GM18861 (cell line): ENCODE results near the gene PDCD1.

Experiments
- ATAC-seq: cut with Tn5 transposase; IDR thresholded peaks from one replicate; pipeline ENCODE4 v1.9.1; 2021; ENCODE audit not compliant: unreplicated experiment

PDCD1 gene

DNA sequence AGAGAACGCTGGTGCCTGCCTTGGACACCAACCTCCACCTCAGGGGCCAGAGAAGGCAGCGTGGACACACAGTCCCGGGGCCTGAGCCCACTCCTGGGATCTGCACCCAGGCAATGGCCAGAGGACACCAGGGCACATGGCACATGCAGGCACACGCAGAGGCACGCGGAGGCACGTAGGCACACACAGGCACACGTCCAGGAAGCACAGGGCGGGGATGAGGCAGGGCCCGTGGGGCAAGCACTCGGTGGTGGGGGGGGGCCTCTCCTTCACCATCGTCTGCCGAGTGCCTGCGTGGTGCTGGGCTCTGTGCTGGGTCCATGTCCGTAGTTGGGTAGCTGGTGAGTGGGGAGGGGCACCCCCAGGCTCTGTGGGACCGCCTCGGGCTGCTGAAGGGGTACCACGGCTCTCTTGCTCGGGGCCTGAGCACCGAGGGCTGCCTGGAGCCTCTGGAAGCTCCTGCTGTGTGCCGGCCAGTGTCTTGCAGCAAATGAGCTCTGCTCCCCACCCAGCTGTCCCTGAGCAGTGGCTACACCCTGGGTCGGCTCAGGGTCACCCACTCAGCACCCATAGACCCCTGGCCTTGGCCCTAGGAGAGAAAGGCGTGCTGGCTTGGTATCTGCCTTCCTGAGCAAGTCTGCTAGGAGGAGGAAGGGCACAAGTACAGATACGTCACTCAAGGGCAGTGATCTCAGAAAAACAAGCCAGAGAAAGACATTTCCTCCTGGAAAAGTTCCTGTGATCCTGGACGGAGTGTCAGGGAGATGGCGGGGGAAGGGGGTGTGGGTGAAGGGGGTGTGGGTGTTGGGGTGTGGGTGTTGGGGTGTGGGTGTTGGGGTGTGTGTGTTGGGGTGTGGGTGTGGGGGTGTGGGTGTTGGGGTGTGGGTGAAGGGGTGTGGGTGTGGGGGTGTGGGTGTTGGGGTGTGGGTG lies 37.3 kb upstream of the PDCD1 start:
- no peak for ATAC-seq

GRCh38 chr2:241895427-241895711 lies 36.7 kb upstream of the PDCD1 start:
- ATAC-seq: no peak

- ATAC-seq: no peak
Measured at GRCh38 chr2:241894681-241895426, 36.2 kb upstream of the PDCD1 start.

DNA sequence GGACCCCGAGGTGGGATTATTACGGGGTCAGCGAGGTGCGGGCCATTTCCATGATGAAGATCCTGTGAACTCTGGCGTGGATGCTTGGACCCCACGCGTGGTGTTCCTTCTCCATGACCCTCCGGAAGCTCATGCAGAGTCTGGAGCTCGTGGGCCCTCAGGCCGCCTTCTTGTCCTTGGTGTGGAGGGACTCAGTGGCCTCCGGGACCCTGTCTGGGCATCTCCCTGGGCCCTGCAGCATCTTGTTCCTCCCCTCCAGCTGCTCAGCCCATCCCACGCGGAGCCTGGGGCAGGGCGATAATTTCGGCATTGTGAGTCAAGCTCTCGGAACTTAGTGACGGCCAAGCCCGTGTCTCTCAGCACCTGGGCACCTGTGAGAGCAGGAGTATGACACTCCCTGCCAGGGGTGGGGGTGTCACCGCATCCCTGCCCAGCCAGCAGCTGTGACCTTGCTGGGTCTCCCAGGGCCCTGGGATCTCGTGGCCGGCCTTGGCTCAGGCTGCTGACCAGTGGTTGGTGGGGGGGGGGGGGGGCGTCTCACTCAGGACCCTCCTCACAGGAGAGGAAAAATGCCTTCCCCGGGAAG lies 35.5 kb upstream of the PDCD1 start:
- no peak for ATAC-seq

DNA sequence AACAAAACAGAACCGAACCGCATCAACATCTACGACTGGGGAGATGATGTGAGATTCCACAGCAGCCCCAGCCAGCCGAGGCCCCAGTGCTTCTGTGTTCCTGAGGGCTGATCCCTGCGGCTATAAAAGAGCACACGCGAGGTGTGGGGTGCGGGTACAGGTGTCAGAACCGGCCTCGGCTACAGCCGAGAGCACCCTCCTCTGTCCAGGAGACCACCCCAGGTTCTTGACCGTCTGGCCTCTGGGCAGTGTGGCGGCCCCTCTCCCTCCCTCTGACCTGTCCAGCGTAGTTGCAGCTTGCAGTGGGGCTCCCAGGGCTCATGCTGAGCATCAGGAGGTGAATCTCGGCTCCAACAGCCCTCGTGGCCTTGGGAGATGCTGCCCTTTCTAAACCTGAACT lies 34.6 kb upstream of the PDCD1 start:
- no peak for ATAC-seq

DNA sequence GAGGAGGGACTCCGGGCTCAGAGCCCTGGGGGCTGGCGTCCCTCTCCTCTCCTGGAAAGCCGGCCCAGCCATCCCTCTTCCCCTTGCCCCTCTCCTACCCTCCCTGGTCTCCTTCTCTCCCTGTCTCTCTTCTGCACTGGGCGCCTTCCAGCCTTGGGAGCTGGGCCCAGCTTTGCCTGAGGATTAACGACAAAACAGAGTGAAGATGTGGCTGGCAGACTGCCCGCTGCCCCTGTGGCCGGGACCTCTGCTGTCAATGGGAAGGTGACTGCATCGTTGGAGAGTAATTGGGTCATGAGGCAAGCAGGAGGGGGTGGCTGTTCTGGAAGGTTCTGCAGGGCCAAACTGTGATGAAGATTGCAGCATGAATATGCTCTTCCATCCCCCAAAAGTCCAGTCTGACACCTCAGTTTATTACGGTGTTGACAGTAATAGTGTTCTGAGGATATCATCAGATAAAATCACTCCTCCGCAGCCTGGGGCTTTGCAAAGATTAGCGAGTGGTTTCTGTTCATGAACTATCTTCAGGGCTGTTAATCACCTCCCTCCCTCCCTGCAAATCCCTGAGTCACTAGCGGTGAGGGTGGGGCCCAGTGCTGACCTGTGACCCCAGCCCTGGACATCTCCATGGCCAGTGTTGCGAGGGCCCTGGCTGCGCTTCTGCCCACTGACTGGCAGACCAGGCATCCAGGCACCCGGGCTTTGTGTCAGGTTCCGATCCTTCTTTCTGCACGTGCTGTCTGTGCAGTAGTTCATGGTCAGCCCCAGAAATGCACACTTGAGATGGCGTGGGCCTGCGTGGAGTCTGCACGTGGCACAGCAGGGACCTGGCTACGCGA lies 33.8 kb upstream of the PDCD1 start:
- ATAC-seq: no peak

GRCh38 chr2:241891988-241892298 lies 33.2 kb upstream of the PDCD1 start:
- ATAC-seq: no peak

DNA sequence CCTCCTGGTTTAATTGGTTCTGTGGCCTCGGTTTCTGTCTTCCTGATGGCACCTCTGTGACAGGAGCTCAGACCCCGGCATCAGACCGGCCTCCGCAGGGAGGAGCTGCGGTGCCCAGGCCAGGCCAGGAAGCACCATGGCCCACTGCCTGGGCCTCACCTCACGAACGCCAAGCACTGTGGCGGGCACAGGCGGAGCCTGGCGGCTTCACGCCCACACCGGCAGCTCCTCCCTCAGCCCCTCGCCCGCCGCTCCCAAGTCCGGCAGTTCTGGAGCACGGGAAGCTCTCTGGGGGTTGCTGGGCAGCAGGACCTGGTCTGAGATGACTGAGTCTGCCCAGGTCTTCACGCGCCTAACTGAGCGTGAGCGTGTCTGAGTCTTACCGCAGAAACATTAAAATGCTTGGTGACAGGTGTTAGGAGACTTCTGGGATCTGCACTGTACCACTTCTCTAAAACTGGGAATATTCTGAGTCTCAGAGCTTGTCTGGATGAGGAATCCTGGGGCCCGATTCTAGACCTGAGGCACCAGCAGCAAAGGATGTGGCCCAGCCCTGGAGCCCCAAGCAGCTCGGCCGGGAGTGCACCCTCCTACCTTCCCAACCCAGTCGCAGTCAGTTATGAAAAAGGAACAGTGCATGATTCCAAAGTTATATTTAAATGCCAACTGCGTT lies 32.8 kb upstream of the PDCD1 start:
- no peak for ATAC-seq

DNA sequence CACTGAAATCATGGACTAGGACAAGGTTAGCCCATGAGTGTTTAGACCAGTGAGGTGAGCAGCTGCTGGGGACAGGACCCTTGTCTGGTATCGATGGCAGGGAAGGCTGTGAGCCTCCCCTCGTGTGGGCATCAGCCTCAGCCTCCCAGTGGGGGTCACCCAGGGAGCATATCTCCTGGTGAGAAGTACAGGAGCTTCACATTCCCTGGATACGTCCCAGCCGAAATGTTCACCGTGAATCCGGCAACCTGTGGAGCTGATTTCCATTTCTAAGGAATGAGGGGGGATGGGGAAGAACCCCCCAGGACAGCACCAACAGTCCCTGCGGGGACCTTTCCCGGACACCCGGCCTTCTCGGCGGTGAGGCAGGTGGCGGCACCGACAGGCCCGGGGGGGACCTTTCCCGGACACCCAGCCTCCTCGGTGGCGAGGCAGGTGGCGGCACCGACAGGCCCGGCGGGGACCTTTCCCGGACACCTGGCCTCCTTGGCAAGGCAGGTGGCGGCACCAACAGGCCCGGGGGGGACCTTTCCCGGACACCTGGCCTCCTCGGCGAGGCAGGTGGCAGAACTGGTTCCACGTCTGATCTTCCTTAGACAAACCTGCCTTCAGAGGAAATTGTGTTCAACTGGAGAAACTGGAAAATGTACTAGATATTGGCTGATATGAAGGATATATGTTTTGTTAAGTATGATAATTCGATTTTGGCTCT lies 32.0 kb upstream of the PDCD1 start:
- ATAC-seq: no peak

GRCh38 chr2:241888641-241889040 lies 29.9 kb upstream of the PDCD1 start:
- no peak for ATAC-seq

DNA sequence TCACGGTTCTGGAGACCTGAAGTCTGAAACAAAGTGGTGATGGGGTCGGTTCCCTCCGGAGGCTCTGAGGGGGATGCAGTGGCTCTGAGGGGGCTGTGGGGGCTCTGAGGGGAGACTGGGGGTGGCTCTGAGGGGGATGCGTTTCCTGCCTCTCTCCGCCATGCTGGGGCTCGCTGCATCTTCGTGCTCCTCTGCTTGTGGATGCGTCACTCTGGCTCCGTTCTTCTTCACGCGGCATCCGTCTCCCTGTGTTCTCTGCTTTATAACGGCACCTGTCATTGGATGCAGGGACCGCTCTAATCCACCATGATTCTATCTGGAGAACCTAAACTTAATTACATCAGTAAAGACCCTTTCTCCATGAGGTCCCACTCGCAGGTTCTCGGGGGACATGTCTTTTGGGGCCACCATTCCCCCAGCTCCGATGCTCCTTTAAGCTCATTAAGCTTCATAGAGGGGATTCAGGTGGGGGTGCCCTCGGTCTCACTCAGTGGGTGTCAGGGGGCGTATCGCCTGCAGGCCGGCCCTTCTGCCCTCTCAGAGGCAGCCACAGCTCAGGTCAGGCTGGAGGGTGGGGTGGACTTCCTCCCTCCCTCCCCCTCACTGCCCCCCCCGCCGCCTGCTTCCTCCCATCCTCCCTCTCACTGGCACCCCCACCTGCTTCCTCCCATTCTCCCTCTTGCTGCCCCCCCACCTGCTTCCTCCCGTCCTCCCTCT lies 29.3 kb upstream of the PDCD1 start:
- no peak for ATAC-seq

DNA sequence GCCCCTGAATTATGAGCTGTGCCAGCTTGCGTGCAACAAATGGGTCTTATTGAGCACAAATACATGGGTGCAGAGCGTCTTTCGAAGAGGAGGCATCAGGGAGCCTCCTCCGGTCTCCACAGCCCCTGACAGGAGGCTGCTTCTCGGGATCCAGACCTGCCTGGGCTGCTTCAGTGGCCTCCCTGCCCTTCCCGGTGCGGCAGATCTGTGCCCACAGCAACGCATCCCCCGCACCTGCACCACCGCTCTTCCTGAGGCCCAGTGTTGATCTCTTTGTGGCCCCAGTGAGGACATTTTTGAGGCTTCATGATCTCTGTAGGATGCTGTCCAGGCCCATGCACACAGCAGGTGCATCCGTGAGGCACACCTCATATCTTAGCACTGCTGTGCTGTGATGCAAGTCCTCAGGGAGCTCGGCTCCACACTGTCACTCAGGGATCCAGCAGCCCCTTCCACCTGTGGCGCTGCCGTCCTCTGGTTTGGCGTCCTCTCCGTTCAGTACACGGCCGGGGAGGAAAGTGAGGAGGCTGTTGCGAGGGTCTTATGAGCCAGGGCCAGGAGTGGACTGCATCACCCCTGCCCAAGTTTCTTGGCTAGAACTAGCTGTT lies 28.2 kb upstream of the PDCD1 start:
- ATAC-seq: no peak

- no peak for ATAC-seq
Measured at GRCh38 chr2:241885946-241886643, 27.4 kb upstream of the PDCD1 start.

- ATAC-seq: no peak
Measured at GRCh38 chr2:241885291-241885945, 26.7 kb upstream of the PDCD1 start.

GRCh38 chr2:241884951-241885290 lies 26.2 kb upstream of the PDCD1 start:
- ATAC-seq: no peak

- peak; percentile 47 for ATAC-seq
Measured at GRCh38 chr2:241882091-241882625, 23.5 kb upstream of the PDCD1 start.

- no peak for ATAC-seq
Measured at GRCh38 chr2:241880311-241881073, 21.8 kb upstream of the PDCD1 start.
